Stimulated activated CD8-positive, alpha-beta memory T cell treated with anti-CD3 and anti-CD28 coated beads, Interleukin-7, amount 100 ng/mL, for 24 hours (primary cell): ENCODE results near the gene RPS5.
A peak's percentile ranks its signal among the peaks of the same experiment; 100 is the strongest.
"Not testable (repeated sequence)": the region's sequence is repeated elsewhere in the genome, so short reads cannot be mapped to it uniquely, and the experiment has no call there.

ENCODE experiments used
- DNase-seq: peaks from one replicate; pipeline ENCODE4 v3.0.0-alpha.2; 2020; ENCODE audit warnings: low read depth

The RPS5 gene

DNA sequence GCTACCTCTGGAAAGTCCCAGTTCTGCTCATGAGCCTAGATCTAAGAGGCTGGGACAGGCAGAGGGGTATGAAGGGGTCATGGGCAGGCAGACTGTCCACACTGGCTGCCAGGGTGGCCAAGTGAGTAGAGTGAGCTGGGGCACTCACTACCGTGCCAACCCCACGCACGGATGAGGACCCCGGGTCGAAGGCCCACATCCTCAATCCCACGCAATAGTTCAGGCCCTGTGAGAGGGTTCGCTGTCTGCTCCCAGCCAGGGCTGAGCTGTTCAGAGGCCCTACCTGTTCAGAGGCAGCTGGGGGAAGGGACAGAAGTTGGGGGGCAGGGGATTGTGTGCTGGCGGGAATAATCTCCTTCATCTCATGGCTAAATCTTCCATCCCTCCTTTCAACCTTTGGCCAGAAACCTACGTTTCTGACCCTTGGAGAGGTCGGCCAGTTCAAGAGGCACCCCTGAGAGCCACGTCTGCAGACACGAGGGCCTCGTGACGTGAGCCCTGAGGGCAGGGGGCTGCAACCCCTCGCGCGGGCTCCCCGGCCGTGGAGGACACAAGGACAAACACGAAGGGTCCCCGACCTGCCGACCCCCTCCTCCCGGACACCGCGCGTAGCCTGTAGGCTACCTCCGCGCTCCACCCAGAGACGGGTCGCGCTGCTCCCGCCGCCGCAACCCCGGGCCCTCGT lies 1.0 kb upstream of the RPS5 start:
- no peak for DNase-seq

DNA sequence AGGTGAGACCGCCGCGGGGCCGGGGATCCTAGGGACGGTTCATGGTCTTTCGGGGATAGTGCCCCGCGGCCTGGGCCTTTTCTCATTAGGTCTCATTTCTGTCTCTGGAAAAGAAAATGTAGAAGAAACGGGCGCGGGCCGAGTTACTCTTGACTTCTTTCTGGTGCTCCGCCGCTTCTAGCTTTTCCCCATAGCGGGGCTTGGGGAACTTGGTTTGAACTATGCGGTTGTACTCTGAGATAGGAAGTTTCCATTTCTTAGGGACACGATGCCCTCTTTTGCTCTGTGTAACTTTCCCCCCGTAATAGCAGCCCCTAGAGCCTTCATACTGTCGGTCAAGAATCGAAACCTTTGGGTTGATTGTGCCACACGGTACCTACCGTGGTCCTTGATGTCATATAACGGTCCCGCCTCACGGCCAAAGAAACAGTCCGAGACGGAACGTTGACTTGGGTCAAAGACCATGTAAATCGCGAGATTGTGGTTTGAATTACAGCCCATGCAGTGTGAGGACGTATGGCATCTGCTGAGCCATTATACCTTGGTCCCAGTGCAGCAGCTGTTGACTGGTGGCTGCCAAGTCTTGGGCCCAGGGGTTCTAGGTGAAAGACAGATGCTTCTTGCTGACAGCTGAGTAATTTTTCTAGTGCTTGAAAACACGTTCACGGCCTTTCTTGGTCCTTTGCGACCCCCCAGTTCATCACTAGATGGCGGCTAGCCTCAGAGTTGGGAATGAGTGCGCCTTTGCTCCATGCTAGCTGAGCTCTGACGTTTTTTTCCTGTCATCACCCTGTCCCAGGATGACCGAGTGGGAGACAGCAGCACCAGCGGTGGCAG lies 487 bp downstream of the RPS5 start:
- no peak for DNase-seq

DNA sequence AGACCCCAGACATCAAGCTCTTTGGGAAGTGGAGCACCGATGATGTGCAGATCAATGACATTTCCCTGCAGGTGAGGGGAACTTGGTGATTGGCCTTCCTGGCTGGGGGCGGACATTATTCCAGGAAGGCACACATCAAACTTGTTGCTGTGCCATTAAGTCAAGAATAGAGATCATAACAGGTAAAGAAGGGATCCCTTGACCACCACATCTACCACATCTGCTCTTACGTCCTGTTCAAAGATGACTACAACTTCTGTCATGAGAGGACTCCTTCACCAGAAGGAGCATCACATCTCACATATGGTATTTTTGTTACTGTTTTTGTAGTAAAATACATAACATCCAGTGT lies 1.1 kb downstream of the RPS5 start:
- DNase-seq = no peak

DNA sequence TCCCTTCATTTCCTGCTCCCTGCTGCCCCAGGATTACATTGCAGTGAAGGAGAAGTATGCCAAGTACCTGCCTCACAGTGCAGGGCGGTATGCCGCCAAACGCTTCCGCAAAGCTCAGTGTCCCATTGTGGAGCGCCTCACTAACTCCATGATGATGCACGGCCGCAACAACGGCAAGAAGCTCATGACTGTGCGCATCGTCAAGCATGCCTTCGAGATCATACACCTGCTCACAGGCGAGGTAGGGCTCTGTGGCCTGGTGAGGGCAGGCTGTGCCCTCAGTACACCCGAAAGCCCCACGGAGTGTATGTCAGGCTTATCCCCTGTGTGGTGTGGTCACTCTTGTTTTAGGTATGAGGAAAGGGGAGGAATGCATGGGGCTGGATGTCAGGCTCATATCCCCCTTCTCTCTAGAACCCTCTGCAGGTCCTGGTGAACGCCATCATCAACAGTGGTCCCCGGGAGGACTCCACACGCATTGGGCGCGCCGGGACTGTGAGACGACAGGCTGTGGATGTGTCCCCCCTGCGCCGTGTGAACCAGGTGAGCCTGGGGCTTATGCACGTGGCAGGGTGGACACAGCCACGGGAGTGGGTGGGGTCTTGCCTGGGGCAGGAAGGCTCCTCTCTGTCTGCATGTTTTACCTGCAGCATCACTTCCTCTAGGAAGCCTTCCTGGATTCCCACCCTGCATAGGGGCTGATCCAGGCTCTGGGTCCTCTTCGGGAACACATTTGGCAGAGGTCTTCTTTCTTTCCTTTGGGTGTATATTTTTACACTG lies 6.1 kb downstream of the RPS5 start:
- no peak for DNase-seq

DNA sequence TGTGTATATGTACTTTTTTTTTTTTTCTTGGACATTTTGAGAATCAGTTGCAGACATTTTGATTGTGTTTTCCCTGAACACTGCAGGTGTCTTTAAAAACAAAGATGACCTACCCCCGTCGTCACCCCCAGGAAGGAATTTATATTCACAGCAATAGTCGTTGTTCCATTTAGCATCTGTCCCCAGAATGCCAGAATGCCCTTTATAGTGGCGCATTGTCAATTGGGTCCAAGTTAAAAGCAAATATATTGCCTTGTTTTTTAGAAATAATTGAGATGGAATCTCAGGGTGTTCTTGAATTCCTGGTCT lies 6.6 kb downstream of the RPS5 start:
- no peak for DNase-seq

DNA sequence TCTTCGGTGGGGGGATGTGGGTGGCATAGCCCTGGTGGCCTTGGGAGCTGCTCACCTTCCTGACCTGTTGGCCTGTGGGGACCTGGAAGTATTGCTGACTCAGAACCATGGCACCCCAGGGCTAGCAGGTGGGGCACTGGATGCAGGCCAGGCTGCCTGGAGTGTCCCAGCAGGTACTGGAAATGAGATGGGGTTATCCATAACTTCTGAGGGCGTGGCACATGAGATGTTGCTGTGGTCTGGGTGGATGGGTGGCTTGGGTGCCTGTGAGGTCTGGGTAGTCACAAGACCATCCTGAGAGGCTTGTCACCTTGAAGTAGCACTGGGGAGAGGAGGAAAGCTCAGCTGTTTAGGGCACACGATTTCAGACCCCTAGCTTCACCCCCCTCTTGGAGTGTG lies 7.8 kb downstream of the RPS5 start:
- no peak for DNase-seq

DNA sequence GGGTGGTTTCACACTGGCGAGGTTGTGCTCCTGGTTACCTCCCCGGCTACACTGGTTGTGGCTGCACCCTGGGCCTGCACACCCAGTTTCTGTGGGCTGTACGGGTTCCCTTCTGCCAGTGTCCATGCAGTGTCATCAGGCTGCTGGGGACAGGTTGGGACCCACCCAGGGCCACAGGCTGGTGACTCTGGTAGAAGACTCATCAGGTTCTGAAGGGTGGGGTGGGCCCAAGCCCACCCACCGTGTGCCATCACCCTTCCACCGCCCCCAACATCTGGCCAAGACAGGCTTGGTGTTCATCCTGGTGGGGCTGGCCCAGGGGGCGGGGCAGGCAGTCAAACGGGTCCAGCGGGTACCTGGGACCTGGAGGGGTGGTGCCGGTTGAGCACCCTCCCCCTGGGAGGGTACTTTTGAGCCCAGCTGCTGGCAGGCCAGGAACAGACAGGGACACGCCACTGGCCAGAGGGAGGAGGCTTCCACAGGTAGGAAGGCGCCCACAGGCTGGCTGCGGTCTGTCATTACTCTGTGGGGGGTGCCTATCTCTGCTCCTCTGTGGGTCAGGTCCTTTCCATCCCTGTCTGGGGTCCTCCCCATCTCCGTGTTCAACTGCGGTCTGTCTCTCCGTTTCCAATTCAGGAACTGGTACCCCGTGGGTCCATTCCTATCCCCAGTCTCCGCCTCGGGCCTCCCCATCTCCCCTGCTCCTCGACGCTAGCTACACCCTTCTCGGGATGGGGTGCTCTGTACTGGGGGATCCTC lies 8.3 kb downstream of the RPS5 start, which contains the start of gene RNF225:
Gene RNF225, plus strand, starts transcription at position 437 of the 759 bp plus-strand sequence. CDS start 434 bp downstream, outside the sequence.
- no peak for DNase-seq

DNA sequence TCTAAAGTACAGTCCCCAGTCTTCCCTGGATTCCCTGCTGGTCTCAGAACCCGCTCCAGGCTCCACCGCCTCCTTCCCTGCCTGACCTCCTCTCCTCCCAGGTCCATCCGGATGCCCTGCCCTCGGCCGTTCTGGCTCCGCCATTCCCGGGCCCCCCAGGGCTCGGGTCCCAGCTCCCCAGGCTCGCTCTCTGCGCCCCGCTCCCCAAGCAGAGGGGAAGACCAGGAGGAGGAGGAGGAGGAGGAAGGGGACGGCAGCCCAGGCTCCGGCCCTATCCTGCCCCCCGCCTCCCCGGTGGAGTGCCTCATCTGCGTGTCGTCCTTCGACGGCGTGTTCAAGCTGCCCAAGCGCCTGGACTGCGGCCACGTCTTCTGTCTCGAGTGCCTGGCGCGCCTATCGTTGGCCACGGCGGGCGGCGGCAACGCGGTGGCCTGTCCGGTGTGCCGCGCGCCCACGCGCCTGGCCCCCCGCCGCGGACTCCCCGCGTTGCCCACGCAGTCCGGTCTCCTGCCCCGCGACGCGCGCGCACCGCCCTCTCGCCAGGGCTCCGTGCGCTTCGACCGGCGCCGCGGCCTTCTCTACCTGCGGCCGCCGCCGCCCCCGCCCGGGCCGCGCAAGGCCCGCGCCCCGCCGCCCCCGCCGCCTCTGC lies 9.0 kb downstream of the RPS5 start:
- DNase-seq = no peak

DNA sequence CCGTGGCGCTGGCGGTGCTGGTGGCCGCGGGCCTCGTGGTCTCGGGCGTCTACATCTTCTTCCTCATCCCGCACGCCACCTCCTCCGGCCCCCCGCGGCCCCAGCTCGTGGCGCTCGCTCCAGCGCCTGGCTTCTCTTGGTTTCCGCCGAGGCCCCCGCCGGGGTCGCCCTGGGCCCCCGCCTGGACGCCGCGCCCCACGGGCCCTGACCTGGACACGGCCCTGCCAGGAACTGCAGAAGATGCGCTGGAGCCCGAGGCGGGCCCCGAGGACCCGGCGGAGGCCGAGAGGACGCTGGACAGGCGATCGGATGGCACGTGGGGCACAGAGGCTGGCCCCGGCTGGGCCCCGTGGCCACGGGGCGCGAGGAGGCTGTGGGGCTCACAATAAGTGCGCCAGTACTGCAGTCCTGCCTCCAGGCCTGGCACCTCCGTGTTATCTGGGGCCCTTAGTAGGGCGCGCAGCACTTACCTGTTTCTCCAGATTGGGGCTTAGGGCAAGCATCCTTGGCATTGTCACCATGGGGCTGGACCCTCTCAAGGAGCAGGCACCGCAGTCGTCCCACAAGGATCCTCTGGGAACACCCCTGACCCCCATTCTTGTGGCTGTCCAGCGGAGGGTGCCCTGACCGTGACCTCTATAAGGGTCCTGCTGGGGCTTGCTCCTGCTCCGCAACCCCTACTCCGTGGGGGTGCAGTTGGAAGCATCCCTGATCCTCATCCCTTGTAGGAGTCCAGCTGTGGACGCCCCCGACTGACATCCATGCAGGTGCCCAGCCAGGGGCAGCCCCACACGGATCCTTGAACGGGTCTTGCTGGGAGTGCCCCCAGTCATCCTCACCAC lies 9.8 kb downstream of the RPS5 start:
- DNase-seq = no peak

DNA sequence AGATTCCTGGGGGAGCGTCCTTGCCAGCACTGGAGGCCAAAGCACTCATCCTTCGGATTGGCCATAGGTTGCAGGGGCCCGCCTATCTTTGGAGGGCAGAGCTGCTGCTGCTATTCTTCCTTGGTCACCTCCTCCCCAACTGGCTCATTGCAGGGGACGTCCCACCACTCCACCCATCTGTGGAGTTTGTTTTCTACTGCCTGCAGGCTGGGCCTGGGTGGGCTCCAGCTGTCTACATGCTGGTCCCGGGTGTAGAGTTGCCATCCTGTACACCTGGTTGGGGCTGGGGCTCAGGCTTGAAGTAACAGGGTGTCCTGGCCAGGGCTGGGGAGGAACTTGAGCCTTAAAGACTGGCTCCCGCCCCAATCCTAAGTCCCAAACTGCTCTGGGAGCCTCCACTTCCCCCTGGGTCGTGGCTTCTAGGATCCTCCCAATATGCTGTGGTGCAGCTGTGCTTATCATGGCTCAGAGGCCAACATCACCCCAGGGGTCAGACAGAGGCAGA lies 10.5 kb downstream of the RPS5 start:
- DNase-seq = no peak

DNA sequence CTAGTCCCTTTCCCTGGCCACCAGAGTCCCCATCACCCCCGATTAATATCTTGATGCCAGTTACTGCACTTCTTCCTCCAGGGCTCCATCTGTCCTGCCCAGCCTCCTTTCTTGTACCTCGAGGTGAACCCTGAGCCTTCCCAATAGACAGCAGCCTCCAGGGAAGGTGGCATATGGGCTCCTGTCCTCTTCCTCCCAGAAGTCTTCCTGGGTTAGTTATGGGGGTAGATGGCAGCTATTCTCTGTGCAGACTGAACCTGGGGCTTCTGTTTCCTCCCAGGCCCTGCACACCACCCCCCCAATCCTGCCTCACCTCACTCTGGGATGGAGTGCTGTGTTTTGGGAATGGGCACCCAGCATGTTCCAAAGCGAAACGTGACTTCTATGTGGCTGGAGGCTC lies 11.0 kb downstream of the RPS5 start:
- DNase-seq = no peak

DNA sequence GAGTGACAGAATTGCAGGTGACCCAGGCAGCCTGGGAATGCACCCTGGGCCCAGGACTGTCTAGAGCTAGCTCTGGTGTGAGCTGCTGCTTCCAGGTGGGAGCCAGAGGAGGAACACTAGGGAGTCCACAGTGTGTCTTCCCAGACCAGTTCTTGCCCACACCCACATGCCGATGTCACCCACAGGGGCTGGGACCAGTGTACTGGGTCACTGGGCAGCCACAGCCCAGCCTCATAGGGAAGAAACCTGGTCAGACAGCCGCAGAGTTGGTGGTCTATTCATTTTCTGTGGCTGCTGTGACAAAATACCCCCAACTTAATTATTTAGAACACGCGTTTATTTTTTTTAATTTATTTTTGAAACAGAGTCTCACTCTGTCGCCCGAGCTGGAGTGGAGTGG lies 11.5 kb downstream of the RPS5 start:
- DNase-seq = no peak

DNA sequence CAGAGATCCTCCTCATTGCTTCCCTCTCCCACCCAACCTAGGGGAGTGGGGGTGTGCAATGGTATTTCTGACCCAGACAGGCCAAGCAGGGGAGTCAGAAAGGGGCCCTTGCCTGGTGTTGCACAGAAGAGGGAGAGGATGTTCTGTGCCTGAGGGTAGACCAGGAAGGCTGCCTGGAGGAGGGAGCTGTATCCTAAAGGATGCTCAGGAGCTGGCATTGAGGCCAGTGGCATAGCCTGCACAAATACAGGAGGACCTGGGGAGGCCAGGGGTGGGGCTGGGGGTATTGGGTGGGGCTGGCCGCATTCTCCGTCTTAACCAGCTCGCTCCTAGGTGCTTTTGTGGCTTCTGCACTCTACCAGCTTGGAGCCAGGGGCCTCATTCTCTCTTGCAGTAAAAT lies 12.8 kb downstream of the RPS5 start:
- DNase-seq = no peak

DNA sequence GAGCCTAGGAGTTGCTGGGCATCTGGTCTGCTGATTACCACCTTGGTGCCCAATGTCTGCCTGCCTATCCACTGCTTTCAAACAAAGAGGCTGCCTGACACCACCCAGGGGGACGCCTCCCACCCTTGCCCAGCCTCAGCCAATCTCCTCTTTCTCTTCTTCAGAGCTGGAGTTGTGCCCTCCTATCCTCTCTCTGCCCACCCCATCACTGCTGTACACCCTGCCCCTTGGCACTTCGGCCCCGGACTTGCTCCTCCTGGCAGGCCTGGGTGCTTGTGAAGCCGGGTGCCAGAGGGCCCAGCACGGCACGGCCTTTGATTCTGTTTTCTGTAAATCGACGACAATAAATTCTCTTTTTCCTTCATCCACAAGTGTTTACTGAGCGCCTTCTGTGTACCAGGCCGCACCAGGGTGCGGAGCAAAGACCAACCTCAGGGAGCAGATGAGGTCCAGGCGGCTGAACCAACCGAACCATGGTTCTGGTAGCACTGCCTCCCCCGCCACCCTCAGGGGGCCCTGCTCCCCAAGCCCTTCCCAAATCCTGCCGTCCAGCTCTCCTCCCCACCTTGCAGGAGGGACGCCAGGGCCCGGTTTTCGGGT lies 13.3 kb downstream of the RPS5 start:
- DNase-seq = no peak

DNA sequence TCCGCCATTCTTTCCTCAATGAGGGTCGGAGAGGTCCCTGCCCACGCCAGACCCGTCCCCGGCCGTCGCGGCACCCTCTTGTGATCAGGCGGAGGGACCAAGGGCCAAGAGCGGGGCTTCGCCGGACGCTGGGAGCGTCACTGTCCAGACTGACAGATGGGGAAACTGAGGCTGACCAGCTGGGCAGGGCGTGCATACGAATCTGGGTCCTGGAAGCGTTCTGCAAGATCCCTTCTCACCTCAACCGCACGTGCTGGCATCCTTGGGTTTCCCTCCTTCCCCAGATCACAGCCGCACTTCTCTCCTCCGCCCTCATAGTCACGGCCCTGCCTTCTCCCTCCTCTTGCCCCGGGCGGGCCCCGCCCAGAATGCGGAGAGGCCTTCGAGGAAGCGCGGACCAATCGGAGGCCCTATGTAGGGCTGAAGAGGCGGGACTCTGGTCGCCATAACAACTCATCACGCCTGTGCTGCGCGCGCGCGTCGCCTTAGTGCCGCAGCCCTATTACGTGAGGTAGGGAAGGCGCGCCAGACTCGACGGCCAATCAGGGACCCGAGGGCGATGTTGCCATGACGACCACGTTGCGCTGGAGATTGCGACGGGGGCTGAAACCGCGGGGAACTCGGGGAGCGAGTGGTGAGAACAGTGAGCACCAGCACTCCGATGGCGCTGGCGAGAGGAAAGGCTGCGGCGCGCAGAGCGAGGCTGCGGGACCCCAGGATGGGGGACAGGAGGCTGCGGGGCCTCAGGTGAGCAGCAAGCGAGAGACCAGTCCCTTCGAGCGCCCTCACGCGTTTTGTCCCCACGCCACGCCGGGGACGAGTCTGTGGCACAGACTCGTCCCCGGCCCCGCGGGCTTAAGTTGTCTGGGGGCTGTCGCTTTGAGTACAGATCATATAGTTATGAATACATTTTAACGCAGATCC lies 14.1 kb downstream of the RPS5 start:
- peak; percentile 96 for DNase-seq

DNA sequence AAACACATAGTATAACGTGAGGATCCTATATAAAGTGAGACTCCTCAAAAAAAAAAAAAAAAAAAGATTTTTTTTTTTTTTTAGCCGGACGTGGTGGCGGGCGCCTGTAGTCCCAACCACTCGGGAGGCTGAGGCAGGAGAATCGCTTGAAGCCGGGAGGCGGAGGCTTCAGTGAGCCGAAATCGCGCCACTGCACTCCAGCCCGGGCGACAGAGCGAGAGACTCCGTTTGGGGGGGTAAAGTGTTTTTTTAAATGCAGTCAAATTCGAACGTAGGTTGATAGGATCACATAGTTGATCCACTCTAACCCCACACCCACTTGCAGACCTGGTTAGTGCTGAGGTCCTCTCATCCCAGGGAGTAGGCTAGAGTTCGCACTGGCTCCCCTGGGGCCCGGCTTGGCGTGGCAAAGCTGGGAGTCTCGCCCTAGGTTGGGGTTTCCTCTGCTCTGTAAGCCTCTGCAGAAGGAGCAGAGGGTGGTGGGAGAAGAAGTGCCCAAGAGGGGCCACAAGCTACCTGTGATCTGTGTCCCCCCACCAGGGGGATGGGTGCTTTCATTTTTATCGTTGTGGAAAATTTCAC lies 14.9 kb downstream of the RPS5 start:
- DNase-seq = no peak

DNA sequence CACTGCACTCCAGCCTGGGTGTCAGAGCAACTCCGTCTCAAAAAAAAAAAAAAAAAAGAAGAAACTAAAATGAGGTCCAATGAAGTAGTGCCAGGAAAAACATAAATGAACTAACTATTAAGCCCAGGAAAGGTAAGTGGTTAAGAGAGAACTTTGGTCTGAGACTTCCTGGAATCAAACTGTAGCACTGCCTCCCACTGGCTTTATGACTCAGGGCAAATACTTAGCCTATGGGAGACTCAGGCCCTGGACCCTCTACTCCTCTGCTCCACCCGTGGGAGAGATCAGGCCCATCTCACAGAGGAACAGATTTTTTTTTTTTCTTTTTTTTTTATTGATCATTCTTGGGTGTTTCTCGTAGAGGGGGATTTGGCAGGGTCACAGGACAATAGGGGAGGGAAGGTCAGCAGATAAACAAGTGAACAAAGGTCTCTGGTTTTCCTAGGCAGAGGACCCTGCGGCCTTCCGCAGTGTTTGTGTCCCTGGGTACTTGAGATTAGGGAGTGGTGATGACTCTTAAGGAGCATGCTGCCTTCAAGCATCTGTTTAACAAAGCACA lies 16.9 kb downstream of the RPS5 start:
- not testable (repeated sequence) for DNase-seq
